GM21576 (cell line): ENCODE measurements around the gene ATOSB.

Source experiments
- ATAC-seq: cut with Tn5 transposase; IDR thresholded peaks from one replicate; pipeline ENCODE4 v1.9.1; 2021; ENCODE audit warnings: mild to moderate bottlenecking, moderate library complexity; ENCODE audit not compliant: unreplicated experiment

The ATOSB gene

GRCh38 chr9:35089434-35089833 lies 26.2 kb downstream of the ATOSB start:
- no peak for ATAC-seq

GRCh38 chr9:35085078-35085477 lies 30.6 kb downstream of the ATOSB start:
- ATAC-seq = no peak

DNA sequence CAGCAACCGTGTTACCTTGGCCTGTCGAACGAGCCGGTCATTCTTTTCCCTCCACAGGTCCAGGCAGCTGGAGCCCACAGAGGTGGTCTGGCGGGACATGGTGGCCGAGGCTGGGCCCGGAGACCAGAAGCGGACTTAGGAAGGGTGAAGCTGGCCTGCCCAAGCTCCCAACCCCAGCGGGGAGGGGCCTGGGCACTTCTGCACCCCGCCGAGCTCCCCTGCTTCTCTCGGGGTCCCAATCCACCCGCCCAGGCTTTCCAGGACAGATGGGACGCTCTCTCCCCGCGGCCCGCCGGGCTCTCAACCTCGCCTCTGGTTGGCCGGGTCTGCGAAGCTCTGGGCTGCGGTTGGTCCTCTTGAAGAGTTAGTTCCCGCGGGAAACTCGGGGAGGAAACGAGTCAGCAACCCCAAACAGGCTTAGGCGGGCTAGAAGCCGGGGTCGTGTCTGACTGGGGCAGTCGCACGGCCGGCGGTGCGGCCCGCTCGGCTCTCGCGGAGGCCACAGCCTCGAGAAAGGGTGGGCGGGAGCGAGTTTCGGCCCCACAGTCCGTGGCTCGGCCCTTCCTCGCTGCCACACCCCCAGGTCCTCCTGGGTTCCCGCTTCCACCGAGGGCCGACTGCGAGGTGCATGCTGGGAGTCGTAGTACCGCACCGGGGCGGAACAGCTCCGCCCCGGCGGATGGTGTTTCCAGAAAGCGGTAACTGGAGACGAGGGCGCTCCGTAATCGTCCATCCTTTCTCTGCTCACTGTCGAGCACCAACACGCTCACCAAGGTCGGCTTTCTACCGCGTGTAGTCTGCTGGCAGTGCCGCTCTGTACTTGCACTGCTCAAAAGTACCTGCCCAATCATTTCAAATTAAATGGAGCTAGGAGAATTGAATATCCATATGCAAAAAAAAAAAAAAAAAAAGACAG lies 36.0 kb downstream of the ATOSB start, which contains the start of gene FANCG:
FANCG (minus strand) TSS at position 517 of the 916 bp plus-strand sequence; CDS start at position 99, 418 bp downstream.
- ATAC-seq = peak; percentile 92

DNA sequence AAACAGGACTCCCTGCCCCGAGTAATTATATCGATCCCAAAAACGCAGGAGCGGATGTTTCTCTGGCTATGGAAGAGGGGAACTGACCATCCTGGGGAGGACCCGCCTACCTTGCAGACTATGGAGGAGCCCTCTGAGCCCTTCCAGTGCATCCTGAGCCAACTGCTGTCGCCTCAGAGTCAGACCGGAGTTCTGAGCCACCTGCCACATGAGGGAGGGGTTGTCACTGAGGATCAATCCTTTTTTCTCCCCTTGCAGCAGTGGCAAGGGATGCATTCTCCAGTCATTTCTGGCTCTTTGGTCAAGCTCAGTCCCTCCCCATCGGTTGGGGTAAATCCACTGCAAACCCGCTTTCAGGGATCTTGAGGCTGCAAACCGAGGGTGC lies 36.6 kb downstream of the ATOSB start:
- ATAC-seq = no peak

DNA sequence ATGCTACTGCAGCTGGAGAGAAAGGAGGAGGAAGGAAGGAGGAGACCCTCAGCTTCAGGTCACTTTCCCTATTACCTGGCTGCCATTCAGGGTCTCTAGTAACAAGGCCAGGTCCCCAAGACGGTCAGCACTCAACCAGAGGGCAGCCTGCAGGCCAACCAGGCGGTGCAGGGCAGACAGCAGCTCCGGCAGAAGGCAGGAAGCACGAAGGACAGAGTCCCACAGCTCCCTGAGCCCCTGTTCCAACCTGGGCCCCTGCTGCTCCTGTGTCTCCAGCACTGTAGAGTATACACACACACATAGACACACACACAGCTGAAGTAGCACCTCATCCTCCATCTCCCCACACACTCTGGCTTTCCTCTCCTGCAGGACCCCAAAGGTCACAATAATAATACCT lies 37.6 kb downstream of the ATOSB start:
- no peak for ATAC-seq

DNA sequence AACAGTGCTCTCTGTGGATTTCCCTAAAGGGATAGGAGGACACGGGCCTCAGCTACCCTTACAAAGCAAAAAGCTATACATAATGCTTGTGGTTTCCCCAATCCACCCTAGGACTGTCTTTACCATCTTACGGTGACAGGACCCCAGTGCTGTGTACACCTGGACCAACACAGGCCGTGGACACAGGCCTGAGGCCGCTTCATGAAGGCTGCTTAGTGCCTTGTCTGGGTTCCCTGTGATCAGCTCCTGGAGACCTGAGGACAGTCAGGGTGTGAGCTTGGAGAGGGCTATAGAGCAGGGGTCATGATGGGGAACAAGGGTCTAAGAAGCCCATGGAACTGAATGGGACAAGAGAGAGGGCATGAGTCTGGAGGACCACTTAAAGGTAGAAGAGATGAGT lies 38.8 kb downstream of the ATOSB start:
- no peak for ATAC-seq

GRCh38 chr9:35075358-35075757 lies 40.3 kb downstream of the ATOSB start:
- no peak for ATAC-seq

GRCh38 chr9:35074791-35075190 lies 40.9 kb downstream of the ATOSB start:
- ATAC-seq = no peak

- ATAC-seq = no peak
Observed at GRCh38 chr9:35074141-35074540, 41.5 kb downstream of the ATOSB start.

GRCh38 chr9:35073279-35073612 lies 42.4 kb downstream of the ATOSB start:
- ATAC-seq = no peak

GRCh38 chr9:35072461-35073278 lies 43.0 kb downstream of the ATOSB start, which contains the start of gene VCP:
VCP (minus strand) TSS chr9:35072625; CDS start chr9:35072353, 272 bp downstream.
- peak; percentile 87 for ATAC-seq

- ATAC-seq = peak; percentile 48
Observed at GRCh38 chr9:35071814-35072460, 43.7 kb downstream of the ATOSB start.

DNA sequence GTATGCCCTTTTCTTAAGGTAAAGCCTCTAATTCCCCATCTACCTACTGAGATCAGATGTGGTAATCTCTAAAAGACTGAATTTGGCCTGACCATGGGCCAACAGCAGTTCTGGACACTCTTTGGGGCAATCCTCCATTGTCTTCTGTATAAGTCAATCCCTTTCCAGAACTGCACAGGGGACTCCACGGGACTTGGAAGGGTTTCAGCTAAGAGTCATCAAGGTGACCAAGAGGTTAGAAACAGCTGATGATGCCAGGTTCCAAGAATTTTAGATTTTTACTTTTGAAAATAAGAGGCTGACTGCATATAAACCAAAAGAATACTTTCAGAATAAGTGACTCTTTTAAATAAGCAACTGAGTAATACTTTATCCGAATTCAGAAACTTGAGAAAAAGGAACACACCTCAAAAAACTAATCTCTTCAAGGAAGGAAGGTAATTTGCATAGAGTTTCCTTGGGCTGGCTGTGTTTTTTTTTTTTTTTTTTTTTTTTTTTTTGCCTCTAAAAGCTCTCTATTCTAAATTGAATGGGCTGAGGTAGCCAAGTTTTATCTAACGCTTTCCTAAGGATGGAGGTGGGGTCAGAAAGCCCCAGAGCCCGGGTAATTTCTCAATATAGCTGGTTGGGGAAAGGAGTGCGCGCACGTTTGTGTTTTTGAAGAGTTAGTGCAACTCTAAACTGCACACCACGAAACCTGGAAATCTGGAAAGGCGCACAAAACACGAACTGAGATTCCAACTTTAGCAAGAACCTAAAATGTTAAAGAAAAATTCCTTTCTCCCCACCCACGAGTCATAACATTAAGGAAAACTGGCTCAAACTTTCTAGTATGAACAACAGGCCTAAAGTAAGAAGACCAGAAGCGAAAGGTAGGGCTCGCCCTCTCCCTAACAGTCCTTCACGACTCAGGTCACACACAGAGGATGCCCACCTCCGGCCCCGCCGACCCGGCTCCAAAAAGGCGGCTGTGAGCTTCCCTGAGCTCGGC lies 44.5 kb downstream of the ATOSB start:
- ATAC-seq = no peak

- ATAC-seq = no peak
Observed at GRCh38 chr9:35069020-35069419, 46.6 kb downstream of the ATOSB start.

DNA sequence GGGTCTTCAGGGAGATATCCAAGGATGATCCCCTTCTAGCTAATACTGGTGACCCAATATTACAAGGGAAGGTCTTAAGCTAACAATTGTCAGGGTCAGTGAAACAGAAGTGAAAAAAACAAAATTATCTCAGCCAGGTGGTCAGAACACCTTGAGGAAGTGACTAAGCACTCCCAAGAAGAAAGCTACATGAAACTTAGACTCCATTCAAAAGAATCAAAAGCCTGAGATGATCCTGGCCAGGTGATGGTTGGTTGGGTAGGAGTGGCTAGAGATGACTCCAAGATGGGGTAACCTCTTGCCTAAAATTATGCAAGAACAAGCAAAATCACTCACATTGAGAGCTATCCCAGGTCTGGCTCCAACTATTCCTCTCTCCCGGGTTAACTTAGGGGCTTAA lies 48.6 kb downstream of the ATOSB start:
- ATAC-seq = no peak

DNA sequence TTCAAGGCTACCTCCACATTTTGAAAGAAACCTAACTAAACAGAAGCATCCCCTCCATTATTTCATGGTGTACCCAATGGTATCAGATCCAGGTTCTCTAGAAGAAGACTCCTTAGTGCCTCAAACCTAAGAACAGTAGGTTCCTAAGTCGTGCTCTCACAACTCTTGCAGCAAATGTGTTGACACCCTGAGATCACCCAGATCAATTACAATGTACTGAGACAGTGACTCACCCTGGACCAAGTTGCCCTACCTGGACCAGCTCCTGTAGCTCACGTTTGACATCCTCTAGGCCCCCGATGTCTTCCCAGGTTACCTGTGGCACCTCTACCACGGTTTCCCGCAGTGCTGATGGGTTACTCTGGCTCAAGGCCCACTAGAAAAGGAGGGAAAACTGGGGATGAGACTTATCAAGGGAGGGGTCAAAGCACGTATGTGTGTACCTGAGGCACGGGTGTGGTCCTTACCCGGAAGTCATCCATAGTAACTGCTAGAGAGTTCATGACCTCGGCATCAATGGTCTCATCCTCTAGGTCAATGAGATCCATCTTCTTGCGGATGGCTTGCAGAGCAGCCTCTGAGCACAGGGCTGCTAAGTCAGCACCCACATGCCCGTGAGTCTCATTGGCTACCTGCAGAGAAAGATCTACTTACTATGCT lies 55.0 kb downstream of the ATOSB start:
- ATAC-seq = no peak

DNA sequence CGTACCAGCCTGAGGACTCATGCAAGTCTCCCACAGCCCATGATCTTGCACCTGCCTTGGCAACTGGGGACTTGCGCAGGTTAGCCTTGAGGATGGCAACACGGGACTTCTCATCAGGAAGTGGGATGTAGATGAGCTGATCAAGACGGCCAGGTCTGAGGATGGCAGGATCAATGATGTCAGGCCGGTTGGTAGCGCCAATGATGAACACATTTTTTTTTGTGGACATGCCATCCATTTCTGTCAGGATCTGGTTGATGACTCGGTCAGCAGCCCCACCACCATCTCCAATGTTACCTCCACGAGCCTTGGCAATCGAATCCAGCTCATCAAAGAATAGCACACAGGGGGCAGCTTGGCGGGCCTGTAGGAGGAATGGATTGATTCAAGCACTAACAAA lies 56.2 kb downstream of the ATOSB start:
- no peak for ATAC-seq

GRCh38 chr9:35057271-35057620 lies 58.4 kb downstream of the ATOSB start:
- ATAC-seq = no peak

DNA sequence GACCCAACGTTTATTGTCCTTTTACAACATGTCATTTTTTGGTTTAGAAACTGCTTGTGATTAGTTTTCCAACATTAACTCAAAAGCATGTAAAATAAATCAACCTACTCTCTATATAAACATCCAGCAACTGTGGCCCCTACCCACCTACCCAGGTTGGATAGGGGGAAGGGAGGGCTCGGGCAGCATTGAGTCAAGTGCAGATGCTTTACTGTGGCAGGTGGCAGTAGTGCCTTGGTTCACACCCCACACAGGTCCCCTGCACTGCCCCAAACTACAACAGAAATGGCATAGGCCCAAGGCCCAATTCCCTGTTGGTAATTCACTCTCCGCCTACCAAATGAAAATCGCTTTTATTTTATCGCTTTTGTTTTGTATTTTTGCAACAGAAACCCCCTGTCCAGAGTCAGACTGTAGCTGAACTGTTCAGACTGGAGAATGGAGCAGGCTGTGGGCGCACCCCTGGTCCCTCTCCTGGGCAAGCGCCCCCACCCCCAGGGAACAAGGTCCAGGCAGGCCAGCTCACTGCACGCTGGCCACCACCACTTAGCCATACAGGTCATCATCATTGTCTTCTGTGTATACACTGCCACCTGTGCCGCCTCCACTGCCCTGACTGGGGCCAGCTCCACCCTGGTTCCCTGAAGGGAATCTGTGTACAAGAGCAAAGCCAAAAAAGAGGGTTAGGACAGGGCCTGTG lies 58.9 kb downstream of the ATOSB start:
- ATAC-seq = no peak
